Erythroblast (primary cell): ENCODE results near the gene SPAG9.

Experiments
- GATA1 ChIP-seq: IDR thresholded peaks from 2 replicates; pipeline ENCODE4 v1.6.1; 2011; ENCODE audit warnings: low read depth, mild to moderate bottlenecking, control low read depth, low read length, moderate library complexity
- POLR2A ChIP-seq: IDR thresholded peaks from 2 replicates; pipeline ENCODE4 v1.6.1; 2011; ENCODE audit warnings: mild to moderate bottlenecking, low read length

GRCh38 chr17:50949989-50950877 lies 170.4 kb downstream of the SPAG9 start:
- TF ChIP-seq POLR2A (no peak), GATA1 (no peak)
